Body of pancreas (tissue), 4 donors: ENCODE data around the gene OPRL1.

Source experiments
- POLR2A ChIP-seq, 3 donors: fragments of 450-650 bp; IDR thresholded peaks; one replicate each; pipeline ENCODE4 v1.6.1; 2016; ENCODE audit warnings: antibody characterized with exemption in 3 of 3, mild to moderate bottlenecking in 2 of 3
- TF ChIP-seq, protein P1 (sequence below), 7 experiments: fragments of 450-650 bp in 4 of 7; fragments of 200-600 bp in 3 of 7; sonication (generic) in 3 of 7; IDR thresholded peaks; one replicate each; pipeline ENCODE4 v1.5.1; 2016 to 2019; ENCODE audit warnings: antibody characterized with exemption in 7 of 7

DNA sequence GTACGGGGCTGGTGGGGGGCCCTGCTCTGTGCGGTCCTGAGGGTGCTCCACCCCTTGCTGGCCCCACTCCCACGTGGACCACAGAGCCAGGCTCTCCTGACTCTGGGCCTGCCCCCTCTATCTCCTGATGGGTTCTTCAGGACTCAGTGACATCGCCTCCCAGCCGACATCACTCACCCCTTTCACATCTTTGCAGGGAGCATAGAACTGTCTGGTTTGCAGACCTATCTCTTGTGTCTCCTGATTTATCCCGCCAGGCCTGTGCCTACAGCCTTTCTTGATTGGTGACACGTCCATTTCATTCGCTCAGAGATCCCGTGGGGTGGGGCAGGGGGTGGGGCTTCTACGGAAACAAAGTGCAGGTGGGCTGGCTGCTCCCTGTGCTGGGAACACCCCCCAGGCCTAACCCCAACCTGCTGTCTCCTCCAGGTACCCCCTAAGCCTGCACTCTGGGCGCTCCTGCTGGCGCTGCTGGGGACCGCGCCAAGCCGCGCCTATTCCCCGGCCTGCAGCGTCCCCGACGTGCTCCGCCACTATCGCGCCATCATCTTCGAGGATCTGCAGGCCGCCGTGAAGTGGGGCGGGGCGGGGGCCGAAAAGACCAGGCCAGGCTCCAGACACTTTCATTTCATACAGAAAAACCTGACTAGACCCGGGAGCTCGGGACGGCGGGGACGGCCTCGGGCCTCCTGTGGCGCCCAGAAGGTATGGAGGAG lies 42.2 kb upstream of the OPRL1 start:
- TF ChIP-seq, protein P1, sequence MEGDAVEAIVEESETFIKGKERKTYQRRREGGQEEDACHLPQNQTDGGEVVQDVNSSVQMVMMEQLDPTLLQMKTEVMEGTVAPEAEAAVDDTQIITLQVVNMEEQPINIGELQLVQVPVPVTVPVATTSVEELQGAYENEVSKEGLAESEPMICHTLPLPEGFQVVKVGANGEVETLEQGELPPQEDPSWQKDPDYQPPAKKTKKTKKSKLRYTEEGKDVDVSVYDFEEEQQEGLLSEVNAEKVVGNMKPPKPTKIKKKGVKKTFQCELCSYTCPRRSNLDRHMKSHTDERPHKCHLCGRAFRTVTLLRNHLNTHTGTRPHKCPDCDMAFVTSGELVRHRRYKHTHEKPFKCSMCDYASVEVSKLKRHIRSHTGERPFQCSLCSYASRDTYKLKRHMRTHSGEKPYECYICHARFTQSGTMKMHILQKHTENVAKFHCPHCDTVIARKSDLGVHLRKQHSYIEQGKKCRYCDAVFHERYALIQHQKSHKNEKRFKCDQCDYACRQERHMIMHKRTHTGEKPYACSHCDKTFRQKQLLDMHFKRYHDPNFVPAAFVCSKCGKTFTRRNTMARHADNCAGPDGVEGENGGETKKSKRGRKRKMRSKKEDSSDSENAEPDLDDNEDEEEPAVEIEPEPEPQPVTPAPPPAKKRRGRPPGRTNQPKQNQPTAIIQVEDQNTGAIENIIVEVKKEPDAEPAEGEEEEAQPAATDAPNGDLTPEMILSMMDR (IDR thresholded peaks at IDR 0.05), result no peak
- no peak for TF ChIP-seq POLR2A (IDR thresholded peaks at IDR 0.05)
